Skeletal muscle tissue (tissue), 4 donors: ENCODE measurements around the gene SLC29A1. TPM values are rescaled to one million over a fixed set of nuclear protein-coding genes. Genes with fewer than 3 reads are reported as not detected.
A peak's percentile ranks its signal among the peaks of the same experiment; 100 is the strongest.

Experiments used
- H3K27ac ChIP-seq: one replicate; pipeline ENCODE4 v1.7.0; 2013; ENCODE audit warnings: mild to moderate bottlenecking, low read depth, low read length, inconsistent platforms
- H3K27me3 ChIP-seq, 3 donors: one replicate each; pipeline ENCODE4 v1.7.0; 2013; ENCODE audit warnings: low read length in 3 of 3; ENCODE audit not compliant: control insufficient read depth in 3 of 3, insufficient read depth in 3 of 3
- H3K36me3 ChIP-seq, 3 donors: one replicate each; pipeline ENCODE4 v1.7.0; 2013; ENCODE audit warnings: low read length in 3 of 3; ENCODE audit not compliant: control insufficient read depth in 3 of 3, insufficient read depth in 3 of 3
- H3K4me1 ChIP-seq, 3 donors: one replicate each; pipeline ENCODE4 v1.7.0; 2013; ENCODE audit warnings: low read length in 3 of 3, mild to moderate bottlenecking in 3 of 3; ENCODE audit not compliant: control insufficient read depth in 3 of 3, insufficient read depth in 3 of 3
- H3K4me3 ChIP-seq, 3 donors: one replicate each; pipeline ENCODE4 v1.7.0; 2013; ENCODE audit warnings: low read length in 3 of 3
- H3K9ac ChIP-seq, 3 donors: one replicate each; pipeline ENCODE4 v1.7.0; 2013; ENCODE audit warnings: low read length in 3 of 3, mild to moderate bottlenecking in 3 of 3, moderate library complexity in 2 of 3, low read depth in 1 of 3
- H3K9me3 ChIP-seq, 3 donors: one replicate each; pipeline ENCODE4 v1.7.0; 2013; ENCODE audit warnings: low read length in 3 of 3; ENCODE audit not compliant: control insufficient read depth in 3 of 3
- total RNA-seq: library from RNA; depleted of rRNA; stranded (reverse); fragments of >200 nt; gene quantifications from one replicate; pipeline ENCODE4 v1.2.3, GENCODE V29; 2014
- donor health status: Osteomylitis.

SLC29A1 gene
- total RNA-seq, 1 donor from 2014 or later: 14.6 TPM

DNA sequence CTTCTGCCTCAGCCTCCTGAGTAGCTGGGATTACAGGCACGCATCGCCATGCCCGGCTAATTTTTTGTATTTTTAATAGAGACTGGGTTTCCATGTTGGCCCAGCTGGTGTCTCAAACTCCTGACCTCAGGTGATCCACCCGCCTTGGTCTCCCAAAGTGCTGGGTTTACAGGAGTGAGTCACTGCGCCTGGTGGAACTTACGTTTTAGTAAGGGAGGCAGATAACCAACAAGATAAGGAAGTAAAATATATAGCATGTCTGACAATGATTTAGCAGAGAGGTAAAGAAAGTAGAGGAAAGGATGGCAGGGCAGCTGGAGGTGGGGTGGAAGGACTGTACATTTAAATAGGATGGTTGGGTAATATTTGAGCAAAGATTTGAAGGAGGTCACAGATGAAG, 19.4 kb upstream of the SLC29A1 start:
- no peak overlapping the region for H3K9ac ChIP-seq
- H3K36me3 ChIP-seq: no peaks in the 10 kb centered on the region
- H3K9me3 ChIP-seq: no peaks in the 10 kb centered on the region
- no peak overlapping the region for H3K4me3 ChIP-seq
- no peak overlapping the region for H3K27ac ChIP-seq
- no peaks in the 10 kb centered on the region for H3K27me3 ChIP-seq
- H3K4me1 ChIP-seq: peaks cover 3 to 10% (median 9%) of the 10 kb centered on the region in 3 donors

DNA sequence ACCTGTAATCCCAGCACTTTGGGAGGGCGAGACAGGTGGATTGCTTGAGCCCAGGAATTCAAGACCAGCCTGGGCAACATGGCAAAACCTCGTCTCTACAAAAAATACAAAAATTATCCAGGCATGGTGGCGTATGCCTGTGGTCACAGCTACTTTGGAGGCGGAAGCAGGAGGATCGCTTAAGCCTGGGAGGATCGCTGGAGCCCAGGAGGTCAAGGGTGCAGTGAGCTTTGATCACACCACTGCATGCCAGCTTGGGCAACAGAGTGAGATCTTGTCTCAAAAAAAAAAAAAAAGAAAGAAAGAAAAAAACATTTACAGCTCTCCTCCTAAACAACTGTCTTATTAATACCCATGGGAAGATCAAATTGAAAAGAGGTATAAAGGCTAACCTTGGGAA, 15.4 kb upstream of the SLC29A1 start:
- H3K27ac ChIP-seq: no peak overlapping the region
- H3K4me3 ChIP-seq: no peak overlapping the region

DNA sequence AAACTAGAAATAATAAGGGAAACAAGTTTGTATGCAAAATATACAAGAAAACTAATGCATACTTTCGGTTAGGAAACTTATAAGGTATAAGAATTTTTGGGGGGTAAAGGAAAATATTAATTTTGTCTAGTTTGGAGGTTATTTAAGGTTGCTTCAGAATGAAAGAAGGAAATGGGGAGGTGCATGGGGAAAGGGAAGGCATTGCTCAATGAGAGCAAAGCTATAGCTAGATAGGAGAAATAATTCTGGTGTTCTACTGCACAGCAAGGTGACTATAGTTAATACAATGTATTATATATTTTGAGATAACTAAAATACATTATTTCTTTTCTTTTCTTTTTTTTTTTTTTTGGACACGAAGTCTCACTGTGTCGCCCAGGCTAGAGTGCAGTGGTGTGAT, 12.1 kb upstream of the SLC29A1 start:
- Histone ChIP-seq H3K36me3 (no peaks in the 10 kb centered on the region), H3K27ac (no peak overlapping the region), H3K4me3 (no peak overlapping the region), H3K9me3 (no peaks in the 10 kb centered on the region), H3K27me3 (no peaks in the 10 kb centered on the region), H3K9ac (no peak overlapping the region), H3K4me1 (peaks cover 3 to 4% (median 4%) of the 10 kb centered on the region in 3 donors)

More for the DNA sequence above, 15.4 kb upstream of the SLC29A1 start:
- H3K4me1 ChIP-seq: peaks cover 0 to 3% (median 1%) of the 10 kb centered on the region in 3 donors
- H3K9me3 ChIP-seq: no peaks in the 10 kb centered on the region
- H3K36me3 ChIP-seq: no peaks in the 10 kb centered on the region
- H3K27me3 ChIP-seq: no peaks in the 10 kb centered on the region
- H3K9ac ChIP-seq: no peak overlapping the region

DNA sequence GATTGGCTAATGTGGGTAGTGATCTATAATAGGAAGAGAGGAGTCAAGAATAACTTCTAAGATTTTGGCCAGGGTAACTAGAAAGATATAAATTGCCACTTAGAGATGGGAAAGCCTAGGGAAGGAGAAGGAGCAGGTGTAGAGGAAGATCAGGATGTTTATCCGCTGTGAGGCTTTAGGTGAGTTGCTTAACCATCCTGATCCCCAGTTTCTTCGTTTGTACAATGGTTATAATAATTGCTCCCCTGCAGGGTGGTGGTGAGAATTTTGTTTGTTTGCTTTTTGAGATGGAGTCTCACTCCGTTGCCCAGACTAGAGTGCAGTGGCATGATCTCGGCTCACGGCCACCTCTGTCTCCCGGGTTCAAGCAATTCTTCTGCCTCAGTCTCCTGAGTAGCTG, 9.1 kb upstream of the SLC29A1 start:
- Histone ChIP-seq H3K4me1 (peaks cover 27 to 30% (median 28%) of the 10 kb centered on the region in 3 donors), H3K9me3 (no peaks in the 10 kb centered on the region), H3K36me3 (no peaks in the 10 kb centered on the region), H3K9ac (no peak overlapping the region), H3K4me3 (no peak overlapping the region), H3K27ac (no peak overlapping the region), H3K27me3 (no peaks in the 10 kb centered on the region)

DNA sequence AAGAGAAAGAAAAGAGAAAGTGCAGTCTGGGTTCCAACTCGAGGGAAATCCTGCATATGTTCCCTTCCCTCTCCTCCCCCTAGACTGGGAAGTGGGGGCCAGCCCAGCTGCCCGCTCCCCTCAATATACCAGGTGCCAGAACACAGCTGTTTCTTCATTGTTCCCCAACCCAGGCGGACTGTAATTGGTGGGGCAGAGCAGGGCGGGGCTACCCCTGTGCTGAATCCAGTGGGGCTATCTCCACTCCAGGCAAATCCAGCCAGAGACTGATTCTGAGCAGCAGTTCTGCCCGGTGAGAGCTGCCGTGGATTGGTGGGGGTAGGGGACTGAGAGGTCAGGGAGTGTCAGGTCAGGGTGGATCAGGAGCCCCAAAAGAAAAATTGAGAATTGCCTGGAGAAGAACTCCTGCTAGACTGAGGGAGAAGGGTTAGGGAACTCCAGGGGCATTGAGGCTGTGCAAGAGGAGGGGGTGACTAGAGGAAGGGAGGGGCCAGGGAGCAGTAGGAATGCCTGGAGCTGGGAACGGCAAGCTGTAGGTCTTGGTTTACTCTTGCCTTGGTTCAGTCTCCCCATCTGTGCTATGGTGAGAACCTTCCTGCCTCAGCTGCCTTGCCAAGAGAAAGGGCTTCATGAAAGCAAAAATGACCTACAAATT, 6.6 kb upstream of the SLC29A1 start, which contains the start of gene MYMX:
Gene MYMX (plus strand): TSS at position 250 of the 655 bp plus-strand sequence. CDS start 546 bp downstream, outside the sequence.
- Histone ChIP-seq H3K4me3 (peak within 1 kb of the TSS; percentile 30 to 54 (median 43)), H3K27me3 (no peaks in the 10 kb centered on the region), H3K4me1 (peaks cover 39 to 44% (median 43%) of the 10 kb centered on the region in 3 donors), H3K36me3 (no peaks in the 10 kb centered on the region), H3K27ac (peak within 1 kb of the TSS; percentile 94), H3K9me3 (no peaks in the 10 kb centered on the region), H3K9ac (peak within 1 kb of the TSS; percentile 53 to 77 (median 66))

DNA sequence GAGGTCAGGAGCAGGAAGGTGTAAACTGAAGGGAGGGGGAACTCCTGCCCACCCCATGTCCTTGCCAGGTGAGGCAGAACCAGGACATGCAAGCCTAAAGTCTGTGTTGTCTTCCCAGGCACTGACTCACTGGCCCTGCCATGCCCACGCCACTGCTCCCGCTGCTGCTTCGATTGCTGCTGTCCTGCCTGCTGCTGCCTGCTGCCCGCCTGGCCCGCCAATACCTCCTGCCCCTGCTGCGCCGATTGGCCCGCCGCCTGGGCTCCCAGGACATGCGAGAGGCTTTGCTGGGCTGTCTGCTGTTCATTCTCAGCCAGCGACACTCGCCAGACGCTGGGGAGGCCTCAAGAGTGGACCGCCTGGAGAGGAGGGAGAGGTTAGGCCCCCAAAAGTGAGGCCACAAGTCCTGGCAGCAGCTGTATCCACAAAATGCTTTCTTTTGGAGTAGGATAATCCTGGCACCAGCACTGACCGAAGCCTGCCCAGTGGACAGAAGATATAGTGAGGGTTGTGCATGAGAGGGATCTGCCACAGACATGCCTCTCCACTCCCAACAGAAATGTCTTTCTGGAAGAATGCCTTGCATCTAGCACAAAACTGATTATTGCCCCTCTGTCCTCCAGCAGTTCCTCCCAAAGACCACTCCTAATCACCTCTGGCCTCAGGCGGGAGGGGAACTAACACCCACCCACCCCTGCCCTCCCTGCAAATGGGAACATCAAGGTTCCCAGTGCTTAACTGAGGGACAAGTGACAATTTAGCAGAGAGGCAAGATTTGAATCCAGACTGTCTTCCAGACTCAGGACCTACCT, 5.9 kb upstream of the SLC29A1 start:
- H3K36me3 ChIP-seq: no peaks in the 10 kb centered on the region
- peaks cover 45 to 51% (median 47%) of the 10 kb centered on the region in 3 donors for H3K4me1 ChIP-seq
- H3K9ac ChIP-seq: peak overlapping the region; percentile 53 to 77 (median 66)
- H3K4me3 ChIP-seq: peak overlapping the region; percentile 30 to 54 (median 43)
- H3K27me3 ChIP-seq: no peaks in the 10 kb centered on the region
- no peaks in the 10 kb centered on the region for H3K9me3 ChIP-seq
- peak overlapping the region; percentile 94 for H3K27ac ChIP-seq

DNA sequence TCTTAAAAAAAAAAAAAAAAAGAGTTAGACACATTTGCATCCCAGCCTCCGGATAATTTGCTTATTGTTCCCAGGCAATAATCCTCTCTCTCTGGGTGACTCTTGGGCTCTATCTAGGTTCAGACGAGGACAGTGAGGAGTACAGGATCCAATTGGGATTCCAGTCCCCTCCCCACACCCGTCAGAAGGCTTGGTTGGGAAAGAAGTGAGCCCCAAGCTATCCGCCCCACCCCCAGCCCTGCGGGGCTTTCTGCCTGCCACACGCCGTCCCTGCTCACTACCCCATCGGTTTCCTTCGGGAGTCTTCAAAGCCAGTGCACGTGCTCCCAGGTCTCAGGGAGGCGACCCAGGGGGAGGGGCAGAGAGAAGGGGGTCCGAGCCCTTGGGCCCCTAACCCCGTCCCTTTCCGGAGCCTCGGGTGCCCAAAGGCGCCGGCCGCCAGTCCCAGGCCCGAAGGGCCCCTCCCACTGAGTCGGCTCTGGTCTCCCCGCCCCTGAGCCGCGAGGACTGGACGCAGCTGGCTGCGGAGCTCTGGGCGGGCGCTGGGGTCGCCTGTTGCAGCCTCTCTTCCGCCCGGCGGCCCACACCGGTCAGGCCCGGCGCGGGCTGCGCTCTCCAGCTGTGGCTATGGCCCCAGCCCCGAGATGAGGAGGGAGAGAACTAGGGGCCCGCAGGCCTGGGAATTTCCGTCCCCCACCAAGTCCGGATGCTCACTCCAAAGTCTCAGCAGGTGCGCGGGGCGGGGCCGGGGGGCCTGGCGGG, 4.2 kb upstream of the SLC29A1 start:
- peaks cover 55 to 60% (median 56%) of the 10 kb centered on the region in 3 donors for H3K4me1 ChIP-seq
- H3K4me3 ChIP-seq: peak overlapping the region; percentile 55 to 73 (median 65)
- peak overlapping the region; percentile 94 for H3K27ac ChIP-seq
- H3K27me3 ChIP-seq: no peaks in the 10 kb centered on the region
- no peaks in the 10 kb centered on the region for H3K9me3 ChIP-seq
- no peaks in the 10 kb centered on the region for H3K36me3 ChIP-seq
- H3K9ac ChIP-seq: peak overlapping the region; percentile 43 to 84 (median 48)

DNA sequence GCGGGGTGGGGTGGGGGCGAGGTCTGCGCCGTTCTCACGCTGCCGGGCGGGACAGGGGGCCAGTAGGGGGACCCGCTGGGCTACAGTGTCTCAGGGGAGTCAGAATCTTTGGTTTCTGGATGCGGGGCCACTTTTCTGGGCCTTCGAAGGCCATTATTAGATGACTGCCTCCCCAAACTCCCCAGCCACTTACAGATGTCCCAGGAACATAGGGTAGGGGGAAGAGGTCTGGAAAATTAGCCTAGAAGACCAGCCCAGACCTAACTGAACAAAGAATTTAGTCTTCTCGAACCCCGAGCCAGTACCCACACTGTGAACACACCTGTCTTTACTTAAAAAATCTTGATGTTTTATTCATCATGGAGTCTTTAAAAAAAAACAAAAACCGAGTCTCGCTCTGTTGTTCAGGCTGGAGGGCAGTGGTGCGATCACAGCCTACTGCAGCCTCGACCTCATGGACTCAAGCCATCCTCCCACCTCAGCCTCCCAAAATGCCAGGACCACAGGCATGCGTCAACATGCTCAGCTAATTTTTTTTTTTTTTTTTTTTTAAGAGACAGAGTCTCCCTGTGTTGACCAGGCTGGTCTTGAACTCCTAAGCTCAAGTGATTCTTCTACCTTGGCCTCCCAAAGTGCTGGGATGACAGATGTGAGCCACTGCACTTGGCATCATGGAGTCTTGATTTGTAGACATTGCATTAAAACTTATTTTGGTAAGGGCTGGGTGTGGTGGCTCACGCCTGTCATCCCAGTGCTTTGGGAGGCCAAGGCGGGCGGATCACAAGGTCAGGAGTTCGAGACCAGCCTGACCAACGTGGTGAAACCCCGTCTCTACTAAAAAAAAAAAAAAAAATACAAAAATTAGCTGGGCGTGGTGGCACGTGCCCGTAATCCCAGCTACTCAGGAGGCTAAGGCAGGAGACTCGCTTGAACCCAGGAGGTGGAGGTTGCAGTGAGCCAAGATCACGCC, 3.3 kb upstream of the SLC29A1 start:
- Histone ChIP-seq H3K4me1 (peaks cover 64 to 69% (median 64%) of the 10 kb centered on the region in 3 donors), H3K9ac (peak overlapping the region in 2 of 3 donors; percentile 38 to 61), H3K27me3 (no peaks in the 10 kb centered on the region), H3K27ac (peak overlapping the region; percentile 94), H3K9me3 (no peaks in the 10 kb centered on the region), H3K4me3 (peak overlapping the region; percentile 55 to 73 (median 64)), H3K36me3 (no peaks in the 10 kb centered on the region)

DNA sequence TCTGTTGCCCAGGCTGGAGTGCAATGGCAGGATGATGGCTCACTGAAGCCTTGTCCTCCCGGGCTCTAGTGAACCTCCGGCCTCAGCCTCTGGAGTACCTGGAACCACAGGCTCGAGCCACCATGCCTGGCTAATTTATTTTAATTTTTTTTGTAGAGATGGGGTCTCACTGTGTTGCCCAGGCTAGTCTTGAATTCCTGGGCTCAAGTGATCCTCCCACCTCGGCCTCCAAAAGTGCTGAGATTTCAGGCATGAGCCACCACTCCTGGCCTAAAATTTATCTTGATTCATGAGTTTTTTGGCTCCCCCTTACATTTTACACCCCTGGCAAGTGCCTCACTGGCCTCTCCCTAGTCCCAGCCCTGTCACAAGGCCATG, 2.5 kb upstream of the SLC29A1 start:
- H3K27me3 ChIP-seq: no peaks in the 10 kb centered on the region
- no peaks in the 10 kb centered on the region for H3K36me3 ChIP-seq
- peak overlapping the region in 1 of 3 donors; percentile 3 for H3K4me3 ChIP-seq
- peak overlapping the region; percentile 94 for H3K27ac ChIP-seq
- H3K9ac ChIP-seq: peak overlapping the region in 2 of 3 donors; percentile 38 to 80
- H3K9me3 ChIP-seq: no peaks in the 10 kb centered on the region
- peaks cover 71 to 75% (median 72%) of the 10 kb centered on the region in 3 donors for H3K4me1 ChIP-seq
